Measurements from ENCODE around the gene NLGN3. TPM values are rescaled to one million over a fixed set of nuclear protein-coding genes. Genes with fewer than 3 reads are reported as not detected.

Gene NLGN3
- total and polyA plus RNA-seq, 2 donors (not counting 3 experiments of a cell fraction or from before 2014, with no cell fraction given), result 0.37 to 0.40 TPM

GRCh38 chrX:71162981-71163380 lies 18.3 kb downstream of the NLGN3 start:
- Histone ChIP-seq H3K4me3 (replicated peaks in 1 of 3; ENCODE audit: insufficient read depth in 1 of 3, low read depth in 1 of 3, low read length in 3 of 3) (no peak overlapping the region), H3K9me1 (replicated peaks; ENCODE audit: control insufficient read depth, extremely low read depth, insufficient read depth, low read length) (no peaks in the 10 kb centered on the region), H4K20me1 (replicated peaks; ENCODE audit: control insufficient read depth, extremely low read depth, insufficient read depth, low read length) (no peaks in the 10 kb centered on the region), H3K4me1 (ENCODE audit: control insufficient read depth, extremely low read depth, insufficient read depth, low read length) (no peaks in the 10 kb centered on the region), H3K27me3 (ENCODE audit: control insufficient read depth in 2 of 2, insufficient read depth in 2 of 2, low read length in 2 of 2) (peaks cover 0 to 2% of the 10 kb centered on the region in 2 experiments), H3K9ac (replicated peaks; ENCODE audit: extremely low read depth, insufficient read depth, low read length) (no peak overlapping the region), H3K9me3 (replicated peaks; ENCODE audit: control insufficient read depth, insufficient read depth, low read length) (no peaks in the 10 kb centered on the region), H3K4me2 (ENCODE audit: insufficient read depth, low read length) (no peak overlapping the region), H2AFZ (ENCODE audit: low read depth, low read length) (no peak overlapping the region), H3K27ac (ENCODE audit: insufficient read depth, low read depth, low read length) (no peak overlapping the region), H3K36me3 (ENCODE audit: control insufficient read depth in 2 of 2, extremely low read depth in 1 of 2, insufficient read depth in 2 of 2, low read length in 2 of 2) (no peaks in the 10 kb centered on the region), H3K79me2 (ENCODE audit: control insufficient read depth, insufficient read depth, low read length) (no peaks in the 10 kb centered on the region)
- ChIA-PET POLR2A (no interaction called here), CTCF (no interaction called here)
- TF ChIP-seq JUN (IDR thresholded peaks at IDR 0.05; ENCODE audit: borderline replicate concordance, insufficient read depth, insufficient read length, low read depth) (no peak), MAX (IDR thresholded peaks at IDR 0.05; ENCODE audit: insufficient read depth, insufficient read length) (no peak), CTCF (IDR thresholded peaks at IDR 0.05; ENCODE audit: extremely low read depth in 1 of 2, insufficient read depth in 1 of 2, low read depth in 1 of 2, low read length in 2 of 2) (no peak), MYC (IDR thresholded peaks at IDR 0.05; ENCODE audit: low read depth, low read length) (no peak), POLR2A (IDR thresholded peaks at IDR 0.05; ENCODE audit: low read depth, low read length) (no peak), FOS (IDR thresholded peaks at IDR 0.05; ENCODE audit: borderline replicate concordance, insufficient read depth, low read length) (no peak), EZH2 (IDR thresholded peaks at IDR 0.05; ENCODE audit: borderline replicate concordance, low read depth, low read length, severe bottlenecking) (no peak), POLR2AphosphoS5 (IDR thresholded peaks at IDR 0.05; ENCODE audit: insufficient read depth, low read depth, low read length) (no peak), GATA2 (IDR thresholded peaks at IDR 0.05; ENCODE audit: insufficient read depth, insufficient read length, low read depth, low read length) (no peak)
- BruUV-seq (replicated peaks), result no TSS peak
- DNase-seq (ENCODE audit: low read depth, low spot score) (no peak), FAIRE-seq (no peak)
- dilution Hi-C loops (cut with MboI; ENCODE audit: extremely low pct_ligation_motif_present, low sequenced_read_pairs), result no loop called here
- intact Hi-C loops (cut with micrococcal nuclease), result no loop called here
